GM18907 (cell line): ENCODE results near the gene ARID3A.
"Not testable (repeated sequence)": the region's sequence is repeated elsewhere in the genome, so short reads cannot be mapped to it uniquely, and the experiment has no call there.

Source experiments
- ATAC-seq: cut with Tn5 transposase; IDR thresholded peaks from one replicate; pipeline ENCODE4 v1.9.1; 2021; ENCODE audit warnings: mild to moderate bottlenecking, moderate library complexity; ENCODE audit not compliant: unreplicated experiment

ARID3A gene

GRCh38 chr19:890831-891230 is 35.0 kb upstream of the ARID3A start:
- no peak for ATAC-seq

GRCh38 chr19:891421-892200 is 34.2 kb upstream of the ARID3A start:
- ATAC-seq, result not testable (repeated sequence)

- ATAC-seq, result peak; percentile 2
Measured at GRCh38 chr19:892243-892893, 33.5 kb upstream of the ARID3A start.

GRCh38 chr19:892894-893689 is 32.7 kb upstream of the ARID3A start, which contains the start of the genes MED16 and RNU6-9:
TSS of gene MED16 (minus strand) at chr19:893187. CDS start at chr19:891131, 2,056 bp downstream.
TSS of gene RNU6-9 (plus strand) at chr19:893484.
- ATAC-seq, result peak; percentile 84

GRCh38 chr19:896434-896833 is 29.4 kb upstream of the ARID3A start:
- no peak for ATAC-seq

GRCh38 chr19:896999-897398 is 28.8 kb upstream of the ARID3A start:
- no peak for ATAC-seq

GRCh38 chr19:897442-898039 is 28.3 kb upstream of the ARID3A start:
- no peak for ATAC-seq

GRCh38 chr19:898663-899062 is 27.2 kb upstream of the ARID3A start:
- no peak for ATAC-seq

- no peak for ATAC-seq
Measured at GRCh38 chr19:899336-900042, 26.3 kb upstream of the ARID3A start.

GRCh38 chr19:900043-900301 is 25.9 kb upstream of the ARID3A start:
- no peak for ATAC-seq

- ATAC-seq, result no peak
Measured at GRCh38 chr19:900302-901111, 25.3 kb upstream of the ARID3A start.

GRCh38 chr19:901216-902092 is 24.4 kb upstream of the ARID3A start:
- ATAC-seq, result no peak

- ATAC-seq, result no peak
Measured at GRCh38 chr19:902093-902370, 23.8 kb upstream of the ARID3A start.

GRCh38 chr19:902446-903226 is 23.2 kb upstream of the ARID3A start:
- no peak for ATAC-seq

GRCh38 chr19:903266-903797 is 22.5 kb upstream of the ARID3A start:
- ATAC-seq, result no peak

- no peak for ATAC-seq
Measured at GRCh38 chr19:904545-904944, 21.3 kb upstream of the ARID3A start.

GRCh38 chr19:906480-906879 is 19.4 kb upstream of the ARID3A start:
- no peak for ATAC-seq

GRCh38 chr19:907183-907853 is 18.5 kb upstream of the ARID3A start:
- ATAC-seq, result no peak
